Progenitor cell of endocrine pancreas (in vitro differentiated cells): ENCODE results near the gene INPP5E. TPM values are rescaled to one million over a fixed set of nuclear protein-coding genes. Genes with fewer than 3 reads are reported as not detected.

Source experiments
- DNase-seq: peaks from one replicate; pipeline ENCODE4 v3.0.0; 2021; ENCODE audit warnings: low spot score; ENCODE audit not compliant: unreplicated experiment
- H3K27ac Mint-ChIP-seq: 2 replicates; pipeline ENCODE4 v1.8.0; 2021; ENCODE audit warnings: mild to moderate bottlenecking, moderate library complexity, mixed read lengths
- H3K27me3 Mint-ChIP-seq: 2 replicates; pipeline ENCODE4 v1.8.0; 2021; ENCODE audit warnings: mixed read lengths
- H3K36me3 Mint-ChIP-seq: 2 replicates; pipeline ENCODE4 v1.8.0; 2022; ENCODE audit warnings: mixed read lengths; ENCODE audit not compliant: insufficient read depth
- H3K4me1 Mint-ChIP-seq: 2 replicates; pipeline ENCODE4 v1.8.0; 2021; ENCODE audit warnings: low read depth, mixed read lengths
- H3K4me3 Mint-ChIP-seq: 2 replicates; pipeline ENCODE4 v1.8.0; 2021; ENCODE audit warnings: low read depth, mild to moderate bottlenecking, moderate library complexity, mixed read lengths
- H3K9me3 Mint-ChIP-seq: 2 replicates; pipeline ENCODE4 v1.8.0; 2021; ENCODE audit warnings: low read depth, mixed read lengths
- total RNA-seq: library from RNA; stranded (reverse); gene quantifications from 2 replicates; pipeline ENCODE4 v1.2.1, GENCODE V29; 2021
- TF ChIP-seq, protein P1 (sequence below): fragments of 200-600 bp; sonication (generic); IDR thresholded peaks from one replicate; pipeline ENCODE4 v1.5.0; 2021; ENCODE audit warnings: antibody characterized with exemption, mild to moderate bottlenecking; ENCODE audit not compliant: unreplicated experiment

The INPP5E gene
- total RNA-seq, 1 donor from 2014 or later, result 25.1 TPM

DNA sequence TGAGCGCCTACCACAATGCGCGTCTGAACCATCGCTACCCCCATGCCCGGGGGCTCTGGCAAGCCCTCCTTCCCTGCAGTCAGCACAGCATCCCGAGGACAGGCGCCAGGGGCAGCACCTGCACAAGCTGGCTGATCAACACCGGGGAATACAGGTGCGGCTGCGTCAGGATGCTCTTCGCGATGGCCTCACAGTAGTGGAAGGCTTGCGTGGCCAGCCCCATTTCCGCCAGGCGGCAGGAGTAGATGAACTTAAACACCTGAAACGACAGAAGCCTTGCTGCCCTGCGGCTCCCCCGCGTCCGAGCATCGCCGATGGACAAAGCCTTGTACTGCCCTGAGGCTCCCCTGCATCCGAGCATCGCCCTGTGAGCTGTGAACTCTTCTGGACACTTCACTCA lies 17.7 kb upstream of the INPP5E start:
- Mint-ChIP-seq H3K36me3 (peaks cover 29% of the 10 kb centered on the region), H3K27ac (no peak overlapping the region), H3K9me3 (no peaks in the 10 kb centered on the region), H3K27me3 (no peaks in the 10 kb centered on the region), H3K4me1 (no peaks in the 10 kb centered on the region), H3K4me3 (no peak overlapping the region)
- TF ChIP-seq, protein P1, sequence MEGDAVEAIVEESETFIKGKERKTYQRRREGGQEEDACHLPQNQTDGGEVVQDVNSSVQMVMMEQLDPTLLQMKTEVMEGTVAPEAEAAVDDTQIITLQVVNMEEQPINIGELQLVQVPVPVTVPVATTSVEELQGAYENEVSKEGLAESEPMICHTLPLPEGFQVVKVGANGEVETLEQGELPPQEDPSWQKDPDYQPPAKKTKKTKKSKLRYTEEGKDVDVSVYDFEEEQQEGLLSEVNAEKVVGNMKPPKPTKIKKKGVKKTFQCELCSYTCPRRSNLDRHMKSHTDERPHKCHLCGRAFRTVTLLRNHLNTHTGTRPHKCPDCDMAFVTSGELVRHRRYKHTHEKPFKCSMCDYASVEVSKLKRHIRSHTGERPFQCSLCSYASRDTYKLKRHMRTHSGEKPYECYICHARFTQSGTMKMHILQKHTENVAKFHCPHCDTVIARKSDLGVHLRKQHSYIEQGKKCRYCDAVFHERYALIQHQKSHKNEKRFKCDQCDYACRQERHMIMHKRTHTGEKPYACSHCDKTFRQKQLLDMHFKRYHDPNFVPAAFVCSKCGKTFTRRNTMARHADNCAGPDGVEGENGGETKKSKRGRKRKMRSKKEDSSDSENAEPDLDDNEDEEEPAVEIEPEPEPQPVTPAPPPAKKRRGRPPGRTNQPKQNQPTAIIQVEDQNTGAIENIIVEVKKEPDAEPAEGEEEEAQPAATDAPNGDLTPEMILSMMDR, result no peak
- no peak for DNase-seq

DNA sequence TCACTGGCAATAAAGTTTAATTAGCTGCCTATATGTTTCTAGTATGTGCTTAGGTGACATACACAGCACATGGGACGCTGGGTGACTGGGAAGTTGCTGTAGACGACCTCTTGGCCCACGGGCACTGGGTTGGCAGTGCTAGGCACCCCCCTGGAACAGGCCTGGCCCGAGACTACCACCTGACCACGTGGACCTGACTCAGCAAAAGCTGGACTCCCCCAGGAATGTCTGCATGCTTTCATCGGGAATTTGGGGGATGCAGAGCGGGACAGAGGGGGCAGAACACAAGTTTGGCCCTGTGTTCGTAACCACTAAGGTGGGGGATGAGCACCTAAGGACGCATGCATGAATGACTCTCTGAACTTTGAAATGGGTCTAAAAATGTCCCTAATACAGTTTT lies 16.6 kb upstream of the INPP5E start:
- Mint-ChIP-seq H3K4me3 (no peak overlapping the region), H3K27me3 (no peaks in the 10 kb centered on the region), H3K36me3 (peaks cover 28% of the 10 kb centered on the region), H3K27ac (no peak overlapping the region), H3K9me3 (no peaks in the 10 kb centered on the region), H3K4me1 (no peaks in the 10 kb centered on the region)
- no peak for DNase-seq
- TF ChIP-seq, protein P1, result no peak

DNA sequence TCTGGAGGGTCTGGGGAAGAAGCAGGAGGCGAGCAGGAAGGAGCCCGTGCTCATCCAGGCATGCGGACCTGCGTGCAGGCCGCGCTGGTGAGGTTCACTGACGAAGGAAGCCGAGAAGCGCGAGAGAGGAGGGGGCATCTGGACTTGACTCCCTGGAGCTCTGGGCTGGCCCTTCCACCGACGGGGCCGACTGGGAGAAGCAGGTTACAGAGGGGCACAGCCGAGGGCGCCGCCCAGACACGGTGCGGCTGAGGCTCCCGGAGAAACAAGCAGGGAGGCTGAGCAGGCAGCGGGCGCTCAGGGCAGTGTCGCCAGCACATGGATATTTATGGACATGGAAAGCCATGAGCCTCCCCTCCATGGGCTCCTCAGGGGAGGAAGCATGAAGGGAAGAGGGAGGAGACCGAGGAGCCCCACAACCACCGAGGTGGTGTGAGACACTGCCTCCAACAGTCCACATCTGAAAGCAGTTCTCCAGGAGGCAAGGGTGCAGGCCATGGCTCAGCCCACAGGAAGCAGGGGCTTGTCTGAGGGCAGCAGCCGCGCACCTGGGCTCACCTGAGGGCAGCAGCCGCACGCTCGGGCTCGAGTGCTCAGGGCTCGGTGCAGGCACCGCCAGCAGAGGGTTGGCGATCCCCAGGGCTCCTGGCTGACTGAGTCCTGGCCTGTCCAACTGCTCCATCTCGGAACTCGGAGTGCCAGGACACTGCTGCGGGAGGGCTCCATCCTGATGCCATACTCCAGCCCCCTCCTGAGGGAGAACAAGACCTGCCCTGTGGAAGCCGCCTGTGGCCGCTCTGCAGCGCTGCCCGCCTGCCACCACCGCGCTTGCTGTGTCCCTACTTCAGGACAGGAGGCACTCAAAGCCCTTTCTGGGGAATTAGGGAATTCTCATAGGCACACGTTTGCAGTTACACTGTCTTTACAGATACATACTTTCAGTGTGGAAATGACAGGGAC lies 15.7 kb upstream of the INPP5E start:
- TF ChIP-seq, protein P1, result no peak
- Mint-ChIP-seq H3K9me3 (no peaks in the 10 kb centered on the region), H3K36me3 (peaks cover 31% of the 10 kb centered on the region), H3K4me3 (no peak overlapping the region), H3K27ac (no peak overlapping the region), H3K27me3 (no peaks in the 10 kb centered on the region), H3K4me1 (no peaks in the 10 kb centered on the region)
- no peak for DNase-seq

DNA sequence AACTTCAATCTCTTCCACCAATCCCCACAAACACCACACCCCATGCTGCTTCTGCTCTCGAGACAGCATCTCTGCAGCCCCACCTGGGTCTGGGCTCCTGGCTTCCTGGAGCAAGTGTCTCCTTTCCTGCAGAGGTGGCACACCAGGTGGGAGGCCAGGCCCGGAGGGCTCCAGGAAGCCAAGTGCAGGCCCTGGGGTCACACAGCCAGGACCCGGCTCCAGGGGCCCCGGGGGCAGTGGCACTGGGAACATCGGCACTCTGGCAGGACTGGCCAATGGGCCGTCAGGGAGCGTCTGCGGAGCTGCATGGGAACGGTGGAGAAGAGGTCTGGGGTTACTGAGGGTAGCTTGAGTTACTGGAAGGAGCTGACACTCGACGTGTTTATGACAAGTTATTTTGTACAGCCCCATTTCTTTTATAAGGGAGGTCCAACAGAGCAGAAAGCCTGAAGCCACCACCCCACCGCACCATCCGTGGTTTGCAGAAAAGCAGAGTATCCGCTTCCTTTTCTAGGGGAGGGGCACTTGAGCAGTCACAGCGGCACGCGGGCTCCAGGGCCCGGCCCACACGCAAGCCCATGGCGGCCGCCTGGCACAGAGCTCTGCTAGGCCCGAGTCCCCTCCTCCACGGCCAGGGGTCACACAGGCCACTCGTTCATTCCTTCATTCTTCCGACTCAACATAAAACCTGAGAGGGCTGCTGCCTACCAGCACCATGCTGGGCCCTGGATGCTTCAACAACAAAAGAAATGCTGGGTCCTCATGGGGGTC lies 14.6 kb upstream of the INPP5E start:
- Mint-ChIP-seq H3K9me3 (no peaks in the 10 kb centered on the region), H3K4me1 (no peaks in the 10 kb centered on the region), H3K4me3 (no peak overlapping the region), H3K27ac (no peak overlapping the region), H3K36me3 (peaks cover 31% of the 10 kb centered on the region), H3K27me3 (no peaks in the 10 kb centered on the region)
- DNase-seq, result no peak
- TF ChIP-seq, protein P1, result no peak

DNA sequence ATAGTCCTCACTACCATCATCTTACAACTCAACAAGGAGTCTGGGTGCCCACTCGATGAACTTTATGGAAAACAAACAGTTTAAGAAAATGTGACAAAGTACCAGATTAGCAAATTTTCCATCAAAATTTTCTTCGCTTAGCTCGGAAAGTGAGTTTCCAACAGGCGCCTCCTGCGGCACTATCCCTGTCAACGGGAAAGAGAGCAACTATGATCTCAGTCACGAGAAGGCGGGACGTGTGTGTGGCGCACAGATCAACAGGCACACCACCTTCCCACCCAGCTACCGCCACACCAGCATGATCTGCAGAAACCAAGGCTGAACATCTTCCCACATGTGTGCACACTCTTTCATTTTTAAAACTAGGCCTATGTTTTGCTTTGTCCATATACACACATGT lies 13.7 kb upstream of the INPP5E start:
- no peak for DNase-seq
- TF ChIP-seq, protein P1, result no peak
- H3K27me3 Mint-ChIP-seq, result no peaks in the 10 kb centered on the region
- no peaks in the 10 kb centered on the region for H3K4me1 Mint-ChIP-seq
- H3K4me3 Mint-ChIP-seq, result no peak overlapping the region
- H3K27ac Mint-ChIP-seq, result no peak overlapping the region
- H3K9me3 Mint-ChIP-seq, result no peaks in the 10 kb centered on the region
- peaks cover 25% of the 10 kb centered on the region for H3K36me3 Mint-ChIP-seq
